KMS-11 (cell line): Measurements from ENCODE around the gene TET2.
A peak's percentile ranks its signal among the peaks of the same experiment; 100 is the strongest.

ENCODE experiments used
- H2AFZ ChIP-seq: fragments of 200-600 bp; sonication (generic); 2 replicates; pipeline ENCODE4 v1.6.1; 2016; ENCODE audit warnings: antibody characterized with exemption, mixed run types, low read depth
- H3K27ac ChIP-seq: fragments of 200-600 bp; sonication (generic); 2 replicates; pipeline ENCODE4 v1.6.1; 2016; ENCODE audit warnings: mild to moderate bottlenecking, mixed run types
- H3K27me3 ChIP-seq: fragments of 200-600 bp; sonication (generic); 2 replicates; pipeline ENCODE4 v1.6.1; 2017; ENCODE audit warnings: mild to moderate bottlenecking, low read depth, mixed run types, moderate library complexity; ENCODE audit not compliant: insufficient read depth
- H3K36me3 ChIP-seq: fragments of 200-600 bp; sonication (generic); 2 replicates; pipeline ENCODE4 v1.6.1; 2017; ENCODE audit warnings: mild to moderate bottlenecking, mixed run types; ENCODE audit not compliant: insufficient read depth
- H3K4me1 ChIP-seq: fragments of 200-600 bp; sonication (generic); 2 replicates; pipeline ENCODE4 v1.6.1; 2016; ENCODE audit warnings: mild to moderate bottlenecking, low read depth, mixed run types; ENCODE audit not compliant: poor library complexity, severe bottlenecking
- H3K4me2 ChIP-seq: fragments of 200-600 bp; sonication (generic); 2 replicates; pipeline ENCODE4 v1.7.0; 2016; ENCODE audit warnings: mild to moderate bottlenecking, mixed run types
- H3K4me3 ChIP-seq: fragments of 200-600 bp; sonication (generic); IDR thresholded peaks from 2 replicates; pipeline ENCODE4 v1.6.1; 2017; ENCODE audit warnings: low read depth, low read length, mixed read lengths; ENCODE audit not compliant: insufficient read depth
- H3K79me2 ChIP-seq: fragments of 200-600 bp; sonication (generic); 2 replicates; pipeline ENCODE4 v1.6.1; 2016; ENCODE audit warnings: low read depth, mixed run types; ENCODE audit not compliant: insufficient read depth
- H3K9ac ChIP-seq: fragments of 200-600 bp; sonication (generic); 2 replicates; pipeline ENCODE4 v1.6.1; 2016; ENCODE audit warnings: mild to moderate bottlenecking, mixed run types
- H4K20me1 ChIP-seq: fragments of 200-600 bp; sonication (generic); 2 replicates; pipeline ENCODE4 v1.6.1; 2016; ENCODE audit warnings: mild to moderate bottlenecking, mixed run types; ENCODE audit not compliant: insufficient read depth
- CTCF ChIP-seq: fragments of 200-600 bp; sonication (generic); conservative IDR thresholded peaks from 2 replicates; pipeline ENCODE4 v1.6.1; 2017; ENCODE audit warnings: low read depth, mild to moderate bottlenecking, antibody characterized with exemption, low read length, moderate library complexity, mixed read lengths

The TET2 gene

GRCh38 chr4:105194328-105195231 lies 47.9 kb downstream of the TET2 start:
- Histone ChIP-seq H3K4me3 (no peak overlapping the region), H3K9ac (no peak overlapping the region), H3K36me3 (no peaks in the 10 kb centered on the region), H3K27me3 (no peaks in the 10 kb centered on the region), H3K4me1 (peaks cover 27% of the 10 kb centered on the region), H2AFZ (no peak overlapping the region), H4K20me1 (no peaks in the 10 kb centered on the region), H3K79me2 (no peaks in the 10 kb centered on the region), H3K27ac (peak overlapping the region; percentile 21; the same call in 1 of the 2 replicates), H3K4me2 (peak overlapping the region; percentile 36; the same call in 1 of the 2 replicates)
- TF ChIP-seq CTCF: no peak

- H3K79me2 ChIP-seq: peaks cover 5% of the 10 kb centered on the region; the same call in 1 of the 2 replicates
- H3K27ac ChIP-seq: no peak overlapping the region
- H3K27me3 ChIP-seq: no peaks in the 10 kb centered on the region
- H4K20me1 ChIP-seq: no peaks in the 10 kb centered on the region
- TF ChIP-seq CTCF: no peak
- no peak overlapping the region for H3K9ac ChIP-seq
- H3K4me2 ChIP-seq: no peak overlapping the region
- no peak overlapping the region for H3K4me3 ChIP-seq
- H3K4me1 ChIP-seq: peaks cover 22% of the 10 kb centered on the region
- H3K36me3 ChIP-seq: no peaks in the 10 kb centered on the region
- H2AFZ ChIP-seq: no peak overlapping the region
Observed at GRCh38 chr4:105196523-105197145, 50.0 kb downstream of the TET2 start.

- H3K4me3 ChIP-seq: no peak overlapping the region
- H3K27ac ChIP-seq: no peak overlapping the region
- no peaks in the 10 kb centered on the region for H4K20me1 ChIP-seq
- H3K4me2 ChIP-seq: no peak overlapping the region
- H3K4me1 ChIP-seq: peaks cover 22% of the 10 kb centered on the region
- peaks cover 5% of the 10 kb centered on the region; the same call in 1 of the 2 replicates for H3K79me2 ChIP-seq
- no peak overlapping the region for H3K9ac ChIP-seq
- no peak overlapping the region for H2AFZ ChIP-seq
- TF ChIP-seq CTCF: no peak
- H3K36me3 ChIP-seq: no peaks in the 10 kb centered on the region
- H3K27me3 ChIP-seq: no peaks in the 10 kb centered on the region
Observed at GRCh38 chr4:105197777-105198176, 51.1 kb downstream of the TET2 start.

- no peak overlapping the region for H3K9ac ChIP-seq
- H3K27ac ChIP-seq: no peak overlapping the region
- no peak for TF ChIP-seq CTCF
- peaks cover 21% of the 10 kb centered on the region for H3K4me1 ChIP-seq
- no peak overlapping the region for H2AFZ ChIP-seq
- H3K27me3 ChIP-seq: no peaks in the 10 kb centered on the region
- no peak overlapping the region for H3K4me3 ChIP-seq
- H3K4me2 ChIP-seq: no peak overlapping the region
- peaks cover 5% of the 10 kb centered on the region; the same call in 1 of the 2 replicates for H3K79me2 ChIP-seq
- H4K20me1 ChIP-seq: no peaks in the 10 kb centered on the region
- no peaks in the 10 kb centered on the region for H3K36me3 ChIP-seq
Observed at GRCh38 chr4:105198541-105198940, 51.9 kb downstream of the TET2 start.
